GM12873 (cell line): Measurements from ENCODE around the gene FOS.
A peak's percentile ranks its signal among the peaks of the same experiment; 100 is the strongest.

ENCODE experiments used
- TF ChIP-seq, protein P1 (sequence below): IDR thresholded peaks from 2 replicates; pipeline ENCODE4 v1.5.1; 2012; ENCODE audit warnings: low read depth, mild to moderate bottlenecking, moderate library complexity, low read length, control low read depth; ENCODE audit not compliant: insufficient read depth; ENCODE audit errors: missing control alignments

The FOS gene

DNA sequence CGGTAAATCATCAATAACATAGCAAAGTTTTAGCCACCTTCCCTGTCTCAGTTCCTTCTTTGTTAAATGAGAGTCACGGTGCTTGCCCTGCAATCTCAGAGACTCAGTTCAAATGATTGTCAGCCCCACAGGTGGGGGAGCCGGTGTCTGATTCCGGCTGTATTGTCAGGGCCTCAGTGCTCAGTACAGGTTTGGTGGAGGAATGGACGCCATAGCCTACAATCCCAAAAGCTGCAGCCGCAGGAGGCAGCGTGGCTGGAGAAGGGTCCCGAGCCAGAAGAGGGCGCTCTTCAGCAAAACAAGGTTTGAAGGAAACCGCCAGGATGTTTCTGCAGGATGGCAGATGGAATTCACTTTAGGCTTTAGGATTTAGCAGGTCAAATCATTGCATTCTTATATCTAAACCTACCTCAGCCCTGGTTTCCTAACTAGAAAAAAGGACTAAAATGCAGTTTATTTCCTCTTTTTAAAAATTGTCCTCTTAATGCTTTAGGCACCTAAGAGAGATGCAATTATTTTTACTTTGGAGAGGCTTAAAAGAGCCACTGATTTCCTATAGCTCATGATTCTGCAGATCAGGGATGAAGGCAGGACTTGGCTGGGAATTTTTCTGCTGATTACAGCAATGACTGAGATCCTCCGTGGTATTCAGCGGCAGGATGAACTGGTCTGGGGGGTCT, 29.2 kb downstream of the FOS start:
- TF ChIP-seq, protein P1, sequence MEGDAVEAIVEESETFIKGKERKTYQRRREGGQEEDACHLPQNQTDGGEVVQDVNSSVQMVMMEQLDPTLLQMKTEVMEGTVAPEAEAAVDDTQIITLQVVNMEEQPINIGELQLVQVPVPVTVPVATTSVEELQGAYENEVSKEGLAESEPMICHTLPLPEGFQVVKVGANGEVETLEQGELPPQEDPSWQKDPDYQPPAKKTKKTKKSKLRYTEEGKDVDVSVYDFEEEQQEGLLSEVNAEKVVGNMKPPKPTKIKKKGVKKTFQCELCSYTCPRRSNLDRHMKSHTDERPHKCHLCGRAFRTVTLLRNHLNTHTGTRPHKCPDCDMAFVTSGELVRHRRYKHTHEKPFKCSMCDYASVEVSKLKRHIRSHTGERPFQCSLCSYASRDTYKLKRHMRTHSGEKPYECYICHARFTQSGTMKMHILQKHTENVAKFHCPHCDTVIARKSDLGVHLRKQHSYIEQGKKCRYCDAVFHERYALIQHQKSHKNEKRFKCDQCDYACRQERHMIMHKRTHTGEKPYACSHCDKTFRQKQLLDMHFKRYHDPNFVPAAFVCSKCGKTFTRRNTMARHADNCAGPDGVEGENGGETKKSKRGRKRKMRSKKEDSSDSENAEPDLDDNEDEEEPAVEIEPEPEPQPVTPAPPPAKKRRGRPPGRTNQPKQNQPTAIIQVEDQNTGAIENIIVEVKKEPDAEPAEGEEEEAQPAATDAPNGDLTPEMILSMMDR = peak; percentile 92

DNA sequence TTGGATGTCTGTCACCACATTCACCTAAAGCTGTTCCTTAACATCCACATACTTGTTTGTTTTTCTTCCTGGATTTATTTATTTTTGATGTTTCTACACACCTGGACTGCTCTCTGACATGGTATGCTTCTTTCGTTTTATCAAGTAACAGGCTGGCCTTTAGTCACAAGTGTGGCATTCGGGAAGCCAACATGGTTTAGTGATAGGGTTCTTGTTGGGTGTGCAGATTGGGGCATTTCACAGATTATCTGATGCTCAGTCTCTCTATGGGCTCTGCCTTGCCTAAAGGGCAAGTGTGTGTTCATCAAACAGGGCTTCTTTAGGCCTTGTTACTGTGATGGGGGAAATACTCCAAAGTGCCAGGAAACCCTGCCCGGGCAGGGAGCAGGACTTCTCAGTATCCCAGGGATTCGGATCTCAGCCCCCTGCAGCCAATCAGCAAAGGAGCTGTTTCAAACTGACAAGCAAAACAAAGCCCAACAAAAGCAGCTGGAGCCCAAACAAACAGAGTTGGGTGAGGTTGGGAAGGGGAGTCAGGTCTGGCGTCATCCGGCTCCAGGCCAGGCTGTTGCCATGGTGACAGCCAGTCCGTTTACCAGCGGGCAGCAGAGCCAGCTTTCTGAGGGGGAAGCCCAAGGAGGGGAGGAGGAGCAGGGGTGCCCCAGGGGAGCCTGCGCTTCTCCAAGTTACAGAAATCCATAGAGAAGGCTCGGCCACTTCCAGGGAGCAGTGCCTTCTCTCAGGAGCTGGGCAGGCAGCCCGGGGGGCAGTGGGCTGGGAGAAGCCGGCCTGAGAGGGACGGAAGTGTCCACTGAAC, 31.9 kb downstream of the FOS start:
- TF ChIP-seq, protein P1 = no peak

DNA sequence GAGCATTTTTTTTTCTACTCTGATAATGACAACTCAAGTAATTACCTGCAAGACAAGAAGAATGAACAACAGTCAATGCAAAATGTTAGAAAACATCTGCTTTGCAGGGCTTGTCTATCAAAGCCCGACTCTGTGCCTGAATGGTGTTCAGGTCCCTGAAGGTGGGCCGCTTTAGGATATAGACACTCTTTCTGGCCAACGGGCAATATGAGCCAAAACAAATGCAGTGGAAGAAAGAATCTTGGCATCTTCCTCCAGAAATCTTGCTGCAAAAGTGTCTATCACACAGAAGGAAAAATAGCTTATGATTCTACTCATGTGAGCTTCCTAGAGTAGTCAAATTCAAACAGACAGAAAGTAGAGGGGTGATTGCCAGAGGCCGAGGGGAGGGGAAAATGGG, 32.7 kb downstream of the FOS start:
- TF ChIP-seq, protein P1 = no peak

DNA sequence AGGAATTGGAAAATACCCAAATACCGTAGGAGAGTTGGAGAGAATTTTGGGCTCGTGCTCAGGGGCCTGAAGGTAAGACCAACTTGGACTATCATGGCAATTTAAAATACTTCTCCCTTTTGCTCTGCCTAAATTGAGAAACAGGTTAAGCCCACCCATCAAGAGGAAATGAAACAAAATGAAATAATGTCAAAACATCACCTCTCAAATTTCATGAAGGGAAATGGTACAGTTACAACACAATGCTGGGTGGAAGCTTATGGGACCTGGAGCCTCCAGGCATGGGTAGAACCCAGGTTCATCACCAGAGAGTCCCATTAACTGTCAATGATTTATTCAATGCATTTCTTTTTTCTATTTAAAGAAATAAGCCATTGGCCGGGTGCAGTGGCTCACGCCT, 33.7 kb downstream of the FOS start:
- TF ChIP-seq, protein P1 = no peak

- TF ChIP-seq, protein P1 = no peak
Observed at GRCh38 chr14:75313294-75313693, 34.7 kb downstream of the FOS start.

DNA sequence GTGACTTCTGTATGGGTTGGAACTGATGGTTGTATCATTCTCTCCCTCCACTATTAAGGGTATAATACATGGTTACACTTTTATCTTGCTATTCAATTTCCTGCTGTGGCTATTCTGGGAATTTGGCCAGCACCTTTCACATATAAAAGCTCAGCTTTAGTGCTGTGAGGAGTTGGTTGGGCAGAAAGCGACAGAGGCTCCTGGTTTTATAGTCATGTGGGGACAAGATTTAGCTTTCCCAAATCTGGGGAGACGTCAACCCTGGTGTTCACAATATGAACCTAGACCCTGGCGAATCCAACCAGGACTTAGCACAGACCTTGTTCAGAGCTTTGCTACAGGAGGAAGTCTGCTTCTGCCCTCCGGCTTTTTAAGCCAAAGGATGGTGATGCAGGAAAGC, 36.5 kb downstream of the FOS start:
- TF ChIP-seq, protein P1 = no peak

GRCh38 chr14:75317148-75317547, 38.5 kb downstream of the FOS start:
- TF ChIP-seq, protein P1 = no peak
